Stimulated activated CD4-positive, alpha-beta T cell treated with anti-CD3 and anti-CD28 coated beads, Interleukin-1b, Interleukin-23, amount 100 ng/mL, for 1 hour (primary cell): ENCODE measurements around the gene APOO.
"Not testable (repeated sequence)": the region's sequence is repeated elsewhere in the genome, so short reads cannot be mapped to it uniquely, and the experiment has no call there.

Experiments used
- DNase-seq, 2 donors: peaks; one replicate each; pipeline ENCODE4 v3.0.0-alpha.2; 2020; ENCODE audit warnings: low read depth in 2 of 2

The APOO gene

GRCh38 chrX:23859238-23859637 is 48.5 kb downstream of the APOO start:
- not testable (repeated sequence) for DNase-seq

- no peak for DNase-seq
Observed at GRCh38 chrX:23857935-23858334, 49.8 kb downstream of the APOO start.

- DNase-seq: no peak
Observed at GRCh38 chrX:23857363-23857762, 50.4 kb downstream of the APOO start.

GRCh38 chrX:23855569-23855968 is 52.2 kb downstream of the APOO start:
- no peak for DNase-seq

- DNase-seq: no peak
Observed at GRCh38 chrX:23854945-23855344, 52.8 kb downstream of the APOO start.

- no peak for DNase-seq
Observed at GRCh38 chrX:23854122-23854521, 53.6 kb downstream of the APOO start.

GRCh38 chrX:23851544-23851943 is 56.2 kb downstream of the APOO start:
- DNase-seq: no peak

- no peak for DNase-seq
Observed at GRCh38 chrX:23849241-23849640, 58.5 kb downstream of the APOO start.

- no peak for DNase-seq
Observed at GRCh38 chrX:23845351-23845817, 62.4 kb downstream of the APOO start.

- DNase-seq: no peak
Observed at GRCh38 chrX:23844502-23845138, 63.1 kb downstream of the APOO start.

GRCh38 chrX:23841847-23842522 is 65.8 kb downstream of the APOO start:
- no peak for DNase-seq

- no peak for DNase-seq
Observed at GRCh38 chrX:23840674-23841073, 67.1 kb downstream of the APOO start.

- no peak for DNase-seq
Observed at GRCh38 chrX:23838953-23839352, 68.8 kb downstream of the APOO start.

GRCh38 chrX:23832721-23833120 is 75.0 kb downstream of the APOO start:
- no peak for DNase-seq

GRCh38 chrX:23828881-23829280 is 78.9 kb downstream of the APOO start:
- no peak for DNase-seq

- no peak for DNase-seq
Observed at GRCh38 chrX:23826653-23827052, 81.1 kb downstream of the APOO start.

- no peak for DNase-seq
Observed at GRCh38 chrX:23826216-23826615, 81.5 kb downstream of the APOO start.

GRCh38 chrX:23825675-23826074 is 82.1 kb downstream of the APOO start:
- DNase-seq: no peak

GRCh38 chrX:23822841-23823240 is 84.9 kb downstream of the APOO start:
- DNase-seq: no peak

GRCh38 chrX:23822397-23822796 is 85.3 kb downstream of the APOO start:
- DNase-seq: no peak

GRCh38 chrX:23821847-23822246 is 85.9 kb downstream of the APOO start:
- no peak for DNase-seq

- no peak for DNase-seq
Observed at GRCh38 chrX:23820235-23820782, 87.4 kb downstream of the APOO start.
